AG04450 (cell line): ENCODE measurements around the gene PODN. TPM values are rescaled to one million over a fixed set of nuclear protein-coding genes. Genes with fewer than 3 reads are reported as not detected.

Experiments
- CTCF ChIA-PET: fragments of 300-600, 350-600 bp; formaldehyde crosslinking; extraction: SDS; loops from one replicate; lab custom pipeline; 2022; ENCODE audit warnings: antibody characterized with exemption, inconsistent platforms; lab: Charles Lee
- POLR2A ChIA-PET: fragments of 350-600 bp; formaldehyde crosslinking; extraction: SDS; loops from one replicate; lab custom pipeline; 2021; ENCODE audit warnings: antibody characterized with exemption, inconsistent platforms; lab: Yijun Ruan, JAX
- DNase-seq: peaks from one replicate; pipeline ENCODE4 v3.0.0-alpha.2; 2011; ENCODE audit warnings: low read depth, low spot score
- H3K27ac ChIP-seq: one replicate; pipeline ENCODE4 v1.5.1; 2012; ENCODE audit warnings: low read depth, low read length, control low read depth
- H3K27me3 ChIP-seq: one replicate; pipeline ENCODE4 v1.6.0; 2012; ENCODE audit warnings: low read length; ENCODE audit not compliant: control insufficient read depth, insufficient read depth
- H3K4me3 ChIP-seq: 2 replicates; pipeline ENCODE4 v1.5.1; 2011; ENCODE audit warnings: mild to moderate bottlenecking, low read depth, low read length, control low read depth
- H3K9me3 ChIP-seq: 2 replicates; pipeline ENCODE4 v1.5.1; 2012; ENCODE audit warnings: low read length; ENCODE audit not compliant: control insufficient read depth, insufficient read depth
- CTCF ChIP-seq: IDR thresholded peaks from 2 replicates; pipeline ENCODE4 v1.5.1; 2011; ENCODE audit warnings: low read depth, low read length, control low read depth, inconsistent platforms
- polyA plus RNA-seq: library from polyadenylated mRNA; depleted of rRNA; stranded (reverse); fragments of >200 nt; gene quantifications from 2 replicates; pipeline ENCODE4 v1.2.3, GENCODE V29; 2011

PODN gene
- polyA plus RNA-seq, 1 experiment: 11.8 TPM

- POLR2A ChIA-PET: no interaction called here
- H3K4me3 ChIP-seq: no peak overlapping the region
- no peaks in the 10 kb centered on the region; the same call in 1 of the 2 replicates for H3K9me3 ChIP-seq
- no peak for TF ChIP-seq CTCF
- CTCF ChIA-PET: no interaction called here
- H3K27me3 ChIP-seq: no peaks in the 10 kb centered on the region
- H3K27ac ChIP-seq: no peak overlapping the region
- no peak for DNase-seq
Observed at GRCh38 chr1:53080041-53080440, 18.0 kb downstream of the PODN start.

GRCh38 chr1:53080769-53081168 is 18.8 kb downstream of the PODN start:
- no peak for TF ChIP-seq CTCF
- CTCF ChIA-PET: no interaction called here
- no peak for DNase-seq
- Histone ChIP-seq H3K27me3 (no peaks in the 10 kb centered on the region), H3K9me3 (no peaks in the 10 kb centered on the region; the same call in 1 of the 2 replicates), H3K27ac (no peak overlapping the region), H3K4me3 (no peak overlapping the region)
- POLR2A ChIA-PET: no interaction called here

GRCh38 chr1:53081384-53082066 is 19.5 kb downstream of the PODN start:
- H3K27me3 ChIP-seq: no peaks in the 10 kb centered on the region
- no peaks in the 10 kb centered on the region; the same call in 1 of the 2 replicates for H3K9me3 ChIP-seq
- ChIA-PET POLR2A (no interaction called here), CTCF (no interaction called here)
- TF ChIP-seq CTCF: no peak
- DNase-seq: no peak
- H3K27ac ChIP-seq: no peak overlapping the region
- H3K4me3 ChIP-seq: no peak overlapping the region

- no peaks in the 10 kb centered on the region; the same call in 1 of the 2 replicates for H3K9me3 ChIP-seq
- DNase-seq: no peak
- no peaks in the 10 kb centered on the region for H3K27me3 ChIP-seq
- POLR2A ChIA-PET: no interaction called here
- no peak overlapping the region for H3K4me3 ChIP-seq
- no peak overlapping the region for H3K27ac ChIP-seq
- CTCF ChIA-PET: no interaction called here
- TF ChIP-seq CTCF: no peak
Observed at GRCh38 chr1:53082826-53083455, 20.9 kb downstream of the PODN start.
